ENCODE results near the gene OPTC.
"Not testable (repeated sequence)": the region's sequence is repeated elsewhere in the genome, so short reads cannot be mapped to it uniquely, and the experiment has no call there.

OPTC gene

DNA sequence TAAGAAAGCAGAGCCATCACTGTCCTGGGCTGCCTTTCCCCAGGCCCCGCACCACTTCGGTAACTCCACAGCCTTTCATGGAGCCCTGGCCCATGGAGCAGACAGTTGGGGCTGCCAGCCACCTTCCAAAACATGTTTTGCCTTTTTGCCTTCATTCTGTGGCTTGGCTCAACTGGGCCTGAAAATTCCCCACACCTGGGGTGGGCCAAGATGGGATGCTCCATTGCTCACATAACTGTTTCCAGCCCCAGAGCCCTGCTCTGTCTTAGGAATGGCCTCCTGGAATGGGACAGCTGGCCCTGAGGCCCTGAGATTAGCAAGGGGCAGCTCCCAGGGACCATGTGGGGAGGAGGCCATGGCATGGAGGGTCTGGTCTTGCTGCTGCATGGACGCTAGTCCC is 29.2 kb upstream of the OPTC start:
- in situ Hi-C loops (cut with MboI; ENCODE audit: low sequenced_read_pairs) = no loop called here

DNA sequence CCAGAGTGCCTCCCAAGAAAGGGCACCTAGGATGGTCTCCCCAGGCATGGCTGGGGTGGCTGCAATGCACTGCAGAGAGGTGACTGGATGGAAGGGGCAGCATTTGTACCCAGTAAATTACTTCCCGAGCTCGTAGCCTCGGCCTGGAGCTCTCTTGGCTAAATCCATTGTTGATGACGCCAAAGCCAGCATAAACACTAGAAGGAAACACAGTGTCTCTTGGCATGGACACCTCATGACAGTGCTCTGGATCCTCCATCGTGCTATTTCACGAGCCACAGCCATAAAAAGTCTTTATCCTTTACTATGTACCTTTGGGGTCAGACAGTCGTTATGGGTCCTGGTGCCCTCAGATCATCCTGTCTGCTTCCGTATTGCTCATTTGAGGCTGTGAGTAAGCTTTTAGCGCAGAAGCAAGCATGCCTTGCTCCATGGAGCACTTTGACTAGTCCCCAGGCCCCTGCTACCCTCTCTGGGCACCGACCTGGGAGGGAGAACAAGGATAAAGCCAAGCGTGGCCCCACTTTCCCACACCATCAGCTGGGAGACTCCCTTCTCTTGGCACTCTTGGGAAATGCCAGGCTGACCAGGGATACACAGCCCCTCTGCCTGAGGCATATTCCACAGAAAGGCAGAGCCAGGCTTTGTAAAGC is 28.7 kb upstream of the OPTC start:
- in situ Hi-C loops (cut with MboI; ENCODE audit: low sequenced_read_pairs) = no loop called here

DNA sequence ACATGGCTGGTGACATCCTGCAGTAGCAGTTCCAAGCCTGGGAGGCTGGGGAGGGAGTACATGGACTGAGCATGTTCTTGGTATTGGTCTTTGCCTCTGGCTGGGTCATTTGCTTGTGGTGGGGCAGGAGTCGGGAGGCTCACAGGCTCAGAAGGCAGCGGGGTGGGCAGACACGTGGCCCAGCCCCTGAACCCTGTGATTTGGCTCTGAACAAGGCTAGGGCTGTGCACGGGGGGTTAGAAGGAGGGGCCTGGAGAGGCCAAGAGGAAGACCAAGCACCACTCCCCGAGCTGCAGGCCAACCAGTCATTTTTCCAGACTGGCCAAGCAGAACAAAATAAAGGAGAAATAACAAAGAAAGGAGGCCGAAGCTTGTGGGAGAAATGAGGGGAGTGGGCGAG is 28.0 kb upstream of the OPTC start:
- in situ Hi-C loops (cut with MboI; ENCODE audit: low sequenced_read_pairs) = no loop called here

DNA sequence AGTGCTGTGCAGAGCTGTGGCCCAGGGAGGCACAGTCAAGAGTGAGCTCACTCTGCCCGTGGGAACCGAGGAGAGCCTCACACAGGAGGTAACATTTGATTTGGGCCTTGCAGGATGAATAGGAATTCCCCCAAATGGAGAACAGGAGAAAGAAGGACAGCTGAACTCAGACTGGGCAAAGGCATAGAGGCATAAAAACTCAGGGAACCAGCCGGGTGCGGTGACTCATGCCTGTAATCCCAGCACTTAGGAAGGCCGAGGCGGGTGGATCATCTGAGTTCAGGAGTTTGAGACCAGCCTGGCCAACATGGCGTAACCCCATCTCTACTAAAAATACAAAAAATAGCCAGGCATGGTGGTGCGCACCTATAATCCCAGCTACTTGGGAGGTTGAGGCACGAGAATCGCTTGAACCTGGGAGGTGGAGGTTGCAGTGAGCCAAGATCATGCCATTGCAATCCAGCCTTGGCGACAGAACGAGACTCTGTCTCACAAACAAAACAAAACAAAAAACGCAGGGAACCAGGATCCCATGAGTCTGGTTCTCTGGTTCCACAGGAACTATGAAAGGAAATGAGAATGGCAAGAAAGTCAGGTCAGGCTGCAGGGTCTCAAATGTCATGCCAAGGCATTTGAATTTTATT is 26.9 kb upstream of the OPTC start:
- in situ Hi-C loops (cut with MboI; ENCODE audit: low sequenced_read_pairs) = not testable (repeated sequence)

DNA sequence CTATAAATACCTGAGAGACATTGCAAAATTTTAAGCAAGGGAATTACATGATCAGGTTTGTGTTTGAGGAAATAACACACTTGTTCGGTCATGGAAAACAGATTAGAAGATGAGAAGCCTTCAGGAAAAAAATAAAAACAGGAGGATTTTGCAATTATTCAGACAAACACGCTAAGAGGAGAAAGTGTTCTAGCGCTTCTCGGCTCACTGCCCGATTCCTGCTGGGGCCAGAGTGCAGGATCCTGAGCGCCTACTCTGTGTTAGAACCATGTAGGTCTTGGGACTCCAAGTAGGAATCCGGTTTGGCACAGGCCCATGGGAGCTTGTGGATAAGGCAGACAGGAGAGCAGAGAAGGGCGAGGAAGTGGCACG is 26.4 kb upstream of the OPTC start:
- in situ Hi-C loops (cut with MboI; ENCODE audit: low sequenced_read_pairs) = no loop called here

DNA sequence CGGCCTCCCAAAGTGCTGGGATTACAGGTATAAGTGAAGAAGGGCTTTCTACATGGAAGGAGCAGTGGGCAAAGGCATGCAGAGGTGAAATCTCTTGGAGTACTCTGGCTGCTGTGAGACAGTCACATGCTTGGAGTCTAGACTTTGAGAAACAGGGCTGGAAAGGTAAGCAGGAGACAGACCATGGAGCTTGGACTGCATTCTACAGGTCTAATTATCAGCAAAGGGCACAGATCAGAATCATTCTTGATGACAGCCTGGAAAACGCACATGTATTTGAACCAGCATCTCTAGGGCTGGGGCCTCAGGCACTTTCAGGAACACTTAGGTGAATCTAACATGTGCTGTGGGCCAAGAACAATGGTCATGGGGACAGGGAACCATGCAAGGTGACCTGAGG is 25.6 kb upstream of the OPTC start:
- in situ Hi-C loops (cut with MboI; ENCODE audit: low sequenced_read_pairs) = no loop called here

DNA sequence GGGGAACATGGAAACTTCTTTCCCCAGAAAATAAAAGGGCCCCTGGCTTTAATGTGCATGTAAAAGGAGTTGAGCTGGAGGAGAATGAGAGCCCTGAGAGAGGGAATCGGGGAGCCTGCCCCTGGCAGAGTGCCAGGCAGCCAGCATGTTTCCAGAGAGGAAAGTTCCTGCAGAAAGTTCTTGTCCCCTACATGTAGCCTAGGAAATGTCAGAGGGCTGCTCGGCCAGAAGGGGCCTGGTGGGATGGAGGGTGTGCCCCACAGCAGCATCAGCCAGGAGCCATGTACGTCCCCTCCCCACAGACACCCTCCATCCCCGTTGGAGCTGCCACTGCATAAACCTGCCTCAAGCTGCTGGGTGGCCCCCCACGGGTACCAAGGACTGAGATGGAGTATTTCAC is 23.7 kb upstream of the OPTC start:
- in situ Hi-C loops (cut with MboI; ENCODE audit: low sequenced_read_pairs) = no loop called here

DNA sequence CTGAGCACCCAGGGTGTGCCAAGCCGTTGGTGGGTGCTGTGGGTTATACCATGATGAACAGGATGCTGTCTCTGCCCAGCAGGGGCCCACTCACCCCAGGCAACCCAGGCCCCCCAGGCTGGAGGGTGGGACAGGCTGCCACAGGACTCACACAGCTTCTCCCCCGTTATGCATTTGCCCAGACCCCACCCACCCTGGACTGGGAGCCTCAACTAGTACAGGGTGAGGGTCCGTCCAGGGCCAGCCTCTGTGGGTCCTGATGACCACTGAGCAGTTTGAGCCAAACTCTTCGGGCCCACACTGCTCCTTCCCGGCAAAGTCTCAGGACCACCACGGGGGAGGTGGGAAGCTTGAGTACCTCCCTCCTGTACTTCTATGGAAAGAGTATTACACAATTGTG is 22.1 kb upstream of the OPTC start:
- in situ Hi-C loops (cut with MboI; ENCODE audit: low sequenced_read_pairs) = no loop called here

DNA sequence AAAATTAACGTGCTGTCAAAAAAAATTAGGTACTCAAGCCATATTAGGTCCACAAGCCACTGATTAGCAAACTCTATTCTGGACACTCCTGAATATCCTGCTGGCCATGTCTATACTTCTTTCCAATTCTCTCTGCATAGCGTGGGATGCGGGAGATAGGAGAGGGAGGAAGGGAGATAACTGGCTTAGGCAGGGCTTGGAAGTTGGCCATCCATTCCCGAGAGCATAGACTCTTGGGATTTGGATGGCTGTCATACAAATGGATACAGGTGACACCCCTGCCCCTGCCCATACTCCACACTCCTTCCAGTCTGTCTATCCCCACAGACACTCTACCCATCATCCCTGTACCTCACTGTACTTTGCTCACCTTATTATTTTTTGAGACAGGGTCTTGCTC is 20.7 kb upstream of the OPTC start:
- in situ Hi-C loops (cut with MboI; ENCODE audit: low sequenced_read_pairs) = no loop called here

DNA sequence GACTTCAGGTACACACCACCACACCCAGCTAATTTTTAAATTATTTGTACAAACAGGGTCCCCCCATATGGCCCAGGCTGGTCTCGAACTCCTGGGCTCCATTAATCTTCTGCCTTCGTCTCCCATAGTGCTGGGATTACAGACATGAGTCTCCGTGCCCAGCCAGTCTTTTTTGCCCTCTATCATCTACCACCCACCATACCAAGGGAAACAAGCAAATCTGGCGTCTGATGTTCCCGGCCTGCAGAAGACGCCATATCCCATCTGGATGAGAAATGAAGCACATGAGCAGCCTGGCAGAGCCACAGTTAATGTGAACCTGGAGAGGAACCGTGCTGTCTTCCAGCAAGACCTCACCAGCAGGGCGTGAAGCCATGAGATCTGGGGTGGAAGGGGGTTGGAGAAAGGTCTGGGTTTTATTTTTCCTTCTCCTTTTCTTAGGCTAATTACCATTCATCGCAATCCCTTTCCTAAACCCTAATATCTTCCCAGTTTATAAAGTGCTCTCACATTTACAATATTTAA is 20.1 kb upstream of the OPTC start:
- in situ Hi-C loops (cut with MboI; ENCODE audit: low sequenced_read_pairs) = no loop called here

DNA sequence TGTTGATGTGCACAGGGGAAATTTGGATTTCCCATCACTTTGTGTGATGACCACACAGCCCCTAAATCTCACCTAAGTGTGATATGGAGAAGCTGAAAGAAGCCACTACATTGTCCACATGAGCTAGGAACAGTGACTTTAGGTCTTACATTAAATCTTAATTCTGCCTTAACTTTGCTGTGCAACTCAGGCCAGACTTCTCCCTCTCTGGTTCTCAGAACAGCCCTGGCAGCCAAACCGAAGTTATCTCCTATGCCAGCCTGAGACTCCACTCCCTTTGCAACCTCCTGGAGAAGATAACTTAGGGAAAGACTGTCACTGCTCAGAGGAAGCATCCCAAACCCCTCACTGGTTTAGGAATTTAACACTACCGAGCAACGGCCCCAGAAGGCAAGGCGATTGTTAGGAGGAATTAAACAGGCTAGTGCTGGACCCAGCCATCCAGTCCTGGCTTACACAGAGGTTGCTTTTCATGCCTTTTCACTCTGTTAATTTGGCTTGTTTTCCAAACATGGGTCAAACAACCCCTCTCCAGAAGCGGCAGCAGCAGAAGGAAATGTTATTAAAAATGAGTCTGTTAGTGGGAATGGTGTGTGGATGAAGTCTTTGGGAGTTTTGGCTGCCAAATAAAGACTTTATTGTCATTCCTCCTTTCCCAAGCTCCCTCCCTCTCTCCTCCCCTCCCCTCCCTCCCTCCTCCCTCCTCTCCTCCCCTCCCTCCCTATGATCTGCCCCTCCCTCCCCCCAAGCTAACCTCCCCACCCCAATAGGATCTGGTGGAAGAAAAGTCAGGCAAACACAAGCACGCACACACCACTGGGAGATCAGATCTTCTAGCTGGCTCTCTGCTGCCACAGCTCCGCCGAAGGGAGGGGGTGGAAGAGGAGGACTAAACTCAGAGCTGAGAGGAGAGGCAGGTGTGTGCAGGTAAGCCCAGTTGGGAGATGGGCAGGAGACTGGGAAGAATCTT is 18.7 kb upstream of the OPTC start, which contains the start of gene PRELP:
PRELP (plus strand) TSS at position 795 of the 970 bp plus-strand sequence. CDS start 7,379 bp downstream, outside the sequence.
- in situ Hi-C loops (cut with MboI; ENCODE audit: low sequenced_read_pairs) = no loop called here

DNA sequence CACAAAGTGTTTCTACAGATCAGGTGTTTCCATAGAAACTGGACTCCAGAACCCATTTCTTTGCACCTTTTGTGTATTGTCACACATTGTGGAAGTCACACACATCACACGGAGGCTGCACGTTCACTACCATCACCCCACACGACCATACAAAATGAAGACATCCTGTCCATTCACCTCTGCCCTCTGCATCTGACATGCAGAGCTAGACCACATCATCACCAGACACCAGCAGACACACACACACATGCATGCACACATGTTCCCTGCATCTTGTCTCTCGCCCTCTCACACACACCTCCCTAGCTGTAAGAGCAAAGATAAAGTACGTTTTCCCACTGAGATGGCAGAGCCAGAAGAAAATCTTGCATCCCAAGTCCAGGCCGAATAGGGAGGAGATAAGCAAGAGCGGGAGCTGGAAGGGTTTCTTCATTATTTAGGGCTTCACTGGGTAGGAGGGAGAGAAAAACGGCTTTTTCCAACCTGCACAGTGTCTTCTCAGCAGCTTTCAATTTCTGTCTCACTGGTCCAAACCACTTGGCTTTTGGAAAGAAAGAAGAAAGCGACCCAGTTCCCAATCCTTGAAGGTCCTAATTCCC is 17.6 kb upstream of the OPTC start:
- in situ Hi-C loops (cut with MboI; ENCODE audit: low sequenced_read_pairs) = no loop called here

DNA sequence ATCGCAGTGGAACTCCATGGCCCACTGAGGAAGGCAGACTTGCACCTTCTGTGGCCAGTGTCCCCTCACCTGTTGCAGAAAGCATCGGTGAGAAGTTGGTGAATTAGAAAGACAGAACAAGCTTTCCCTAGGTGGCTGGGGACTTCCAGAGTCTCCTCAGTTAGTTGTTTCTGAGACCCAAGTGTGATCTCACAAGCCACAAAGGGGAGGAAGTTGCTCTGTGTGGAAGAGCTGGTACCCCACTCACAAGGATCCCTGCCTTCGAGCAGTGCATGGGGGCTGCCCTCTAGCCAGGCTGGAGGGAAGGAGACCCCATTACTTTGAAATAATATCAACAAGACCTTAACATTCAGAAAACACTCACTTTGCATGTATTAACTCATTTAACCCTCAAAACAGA is 16.2 kb upstream of the OPTC start:
- in situ Hi-C loops (cut with MboI; ENCODE audit: low sequenced_read_pairs) = no loop called here

DNA sequence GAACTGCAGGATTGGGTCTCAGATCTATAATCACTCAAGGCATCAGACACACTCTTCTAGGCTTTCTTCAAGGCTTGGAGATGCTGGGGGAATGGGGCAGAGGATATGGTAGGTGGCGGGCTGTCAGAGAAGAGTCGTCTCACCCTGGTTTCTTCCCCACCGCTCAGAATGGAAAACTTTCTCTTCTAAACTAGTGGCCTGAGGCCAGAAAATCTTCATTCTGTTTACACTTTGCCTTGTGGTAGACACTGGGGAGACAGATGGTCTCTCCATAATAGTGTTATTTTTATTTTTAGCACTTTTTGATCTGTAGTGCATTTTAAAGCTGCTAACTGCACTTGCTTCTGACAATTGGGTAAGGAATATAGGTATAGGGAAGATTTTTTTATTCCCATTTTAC is 15.7 kb upstream of the OPTC start:
- in situ Hi-C loops (cut with MboI; ENCODE audit: low sequenced_read_pairs) = no loop called here

DNA sequence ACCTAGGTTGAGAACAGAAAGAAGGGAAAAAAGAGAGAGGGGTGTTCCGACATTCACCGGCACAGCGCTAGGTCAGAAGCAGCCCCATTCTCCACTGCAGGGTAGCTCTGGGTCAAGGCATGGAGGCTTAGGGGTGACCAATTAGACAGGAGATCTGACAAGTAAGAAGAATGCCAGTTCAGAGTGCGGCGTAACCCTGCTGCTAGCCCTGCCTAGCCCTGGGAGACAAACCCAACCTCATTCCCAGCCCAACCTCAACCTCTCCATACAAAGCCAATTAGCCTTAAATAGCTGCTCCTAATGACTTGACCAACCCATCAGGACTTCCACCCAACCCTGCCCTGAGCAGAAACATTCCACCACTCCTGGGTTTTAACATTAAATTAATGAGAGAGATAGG is 15.0 kb upstream of the OPTC start:
- in situ Hi-C loops (cut with MboI; ENCODE audit: low sequenced_read_pairs) = no loop called here

DNA sequence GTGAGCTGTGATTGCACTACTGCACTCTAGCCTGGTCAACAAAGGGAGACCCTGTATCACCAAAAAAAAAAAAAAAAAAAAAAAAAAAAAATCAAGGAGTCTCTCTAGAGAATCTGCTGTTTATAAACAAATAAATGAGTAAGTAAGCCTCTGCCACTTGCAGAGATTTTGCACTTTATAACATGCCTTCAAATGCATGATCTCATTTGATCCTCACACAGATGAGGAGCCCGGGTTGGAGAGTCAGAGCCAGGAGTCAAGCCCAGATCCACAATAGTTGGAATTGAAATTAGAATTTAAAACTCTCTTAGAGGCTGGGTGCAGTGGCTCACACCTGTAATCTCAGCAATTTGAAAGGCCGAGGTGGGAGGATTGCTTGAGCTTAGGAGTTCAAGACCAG is 14.3 kb upstream of the OPTC start:
- in situ Hi-C loops (cut with MboI; ENCODE audit: low sequenced_read_pairs) = no loop called here

DNA sequence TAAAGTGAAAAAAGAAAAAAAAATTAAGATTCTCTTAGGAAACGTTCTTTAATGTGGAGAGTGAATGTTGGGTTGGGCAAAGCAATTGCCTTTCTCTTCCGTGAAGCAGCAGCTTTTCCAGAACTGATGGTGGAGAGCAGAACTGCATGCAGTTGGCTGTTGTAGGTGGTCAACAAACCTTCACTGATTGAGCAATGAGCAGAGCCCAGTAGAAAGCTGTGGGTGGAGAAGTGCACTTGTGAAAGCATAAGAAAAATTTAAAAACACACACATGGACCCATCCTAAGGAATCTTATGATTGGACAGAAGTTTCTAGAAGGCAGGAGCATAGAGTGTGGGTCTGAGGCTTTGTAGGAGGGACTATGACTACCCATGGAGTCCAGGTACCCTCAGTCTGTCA is 13.9 kb upstream of the OPTC start:
- in situ Hi-C loops (cut with MboI; ENCODE audit: low sequenced_read_pairs) = no loop called here

DNA sequence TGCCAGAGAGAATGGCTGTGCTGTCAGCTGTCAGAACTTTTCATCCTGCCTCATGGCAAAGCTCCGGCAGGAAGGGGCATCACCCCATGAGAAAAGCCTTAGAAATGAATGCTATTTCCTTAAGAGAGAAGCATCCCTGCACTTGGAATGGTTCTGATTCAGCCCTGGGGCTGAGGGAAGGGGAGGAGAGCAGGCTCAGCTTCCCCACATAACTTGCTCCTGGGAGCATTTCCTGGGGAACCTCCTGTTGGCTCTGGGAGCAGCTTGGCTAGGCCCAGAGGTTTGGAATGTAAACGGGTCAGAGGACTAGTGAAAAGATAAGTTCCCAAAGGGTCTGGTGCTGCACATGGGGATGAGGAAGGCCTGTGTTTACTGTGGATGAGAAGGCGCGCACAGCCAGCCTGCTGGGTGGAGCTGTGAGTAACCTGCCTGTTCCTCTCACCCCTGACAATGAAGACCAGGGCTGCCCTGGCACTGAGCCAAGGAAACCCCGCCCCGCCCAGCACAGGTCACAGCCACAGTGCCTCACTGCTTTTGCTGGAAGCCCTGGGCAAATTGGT is 13.3 kb upstream of the OPTC start:
- in situ Hi-C loops (cut with MboI; ENCODE audit: low sequenced_read_pairs) = no loop called here

DNA sequence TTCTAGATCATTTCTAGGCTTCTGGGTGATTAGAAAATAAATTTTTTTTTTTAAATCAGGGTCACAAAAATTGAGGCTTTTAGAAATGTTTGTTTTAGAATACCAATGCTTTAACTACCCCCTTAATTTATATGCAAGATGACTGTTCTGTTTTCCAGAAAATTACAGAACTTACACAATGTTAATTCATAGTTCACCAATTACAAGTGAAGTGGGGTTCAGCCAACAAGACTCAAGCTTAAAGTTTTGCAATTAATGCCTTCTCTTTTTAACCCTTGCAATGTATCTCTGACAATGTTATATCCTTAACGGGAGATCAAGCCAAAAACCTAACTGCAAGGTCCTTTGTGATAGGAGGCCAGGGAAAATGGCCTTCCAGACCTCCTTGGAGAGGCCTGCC is 12.8 kb upstream of the OPTC start:
- in situ Hi-C loops (cut with MboI; ENCODE audit: low sequenced_read_pairs) = no loop called here

DNA sequence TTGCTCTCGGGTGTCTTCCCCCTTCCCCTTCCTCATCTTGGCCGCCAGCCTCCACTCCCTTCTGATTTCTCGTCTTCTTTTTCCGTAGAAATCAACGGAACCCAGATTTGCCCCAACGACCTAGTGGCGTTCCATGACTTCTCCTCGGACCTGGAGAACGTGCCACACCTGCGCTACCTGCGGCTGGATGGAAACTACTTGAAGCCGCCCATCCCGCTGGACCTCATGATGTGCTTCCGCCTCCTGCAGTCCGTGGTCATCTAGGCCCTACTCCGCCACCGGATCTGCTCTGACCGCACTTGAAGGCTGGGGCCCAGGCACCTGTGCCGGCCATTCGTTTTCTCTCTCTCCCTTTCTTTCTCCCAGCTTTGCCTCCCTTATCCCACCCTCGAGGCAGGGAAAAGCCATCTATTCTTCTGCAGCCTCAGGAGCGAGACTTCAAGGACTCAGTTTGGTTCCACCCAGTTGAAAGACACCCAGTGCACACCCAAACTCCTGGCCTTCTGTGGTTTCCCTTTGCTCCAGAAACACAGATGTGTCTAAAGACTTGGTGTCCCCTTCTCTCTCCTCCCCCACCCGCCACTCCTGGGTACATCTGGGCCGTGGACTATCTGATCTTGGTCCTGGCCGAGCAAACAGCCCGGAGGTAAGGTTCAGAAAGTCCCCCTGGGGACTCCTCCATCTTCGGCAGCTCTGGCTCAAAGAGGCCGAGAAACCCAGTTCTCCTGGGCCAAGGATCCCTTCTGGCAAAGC is 7.2 kb upstream of the OPTC start:
- in situ Hi-C loops (cut with MboI; ENCODE audit: low sequenced_read_pairs) = no loop called here
